Measurements from ENCODE around the gene PRIM2.
"Not testable (repeated sequence)": the region's sequence is repeated elsewhere in the genome, so short reads cannot be mapped to it uniquely, and the experiment has no call there.

PRIM2 gene

DNA sequence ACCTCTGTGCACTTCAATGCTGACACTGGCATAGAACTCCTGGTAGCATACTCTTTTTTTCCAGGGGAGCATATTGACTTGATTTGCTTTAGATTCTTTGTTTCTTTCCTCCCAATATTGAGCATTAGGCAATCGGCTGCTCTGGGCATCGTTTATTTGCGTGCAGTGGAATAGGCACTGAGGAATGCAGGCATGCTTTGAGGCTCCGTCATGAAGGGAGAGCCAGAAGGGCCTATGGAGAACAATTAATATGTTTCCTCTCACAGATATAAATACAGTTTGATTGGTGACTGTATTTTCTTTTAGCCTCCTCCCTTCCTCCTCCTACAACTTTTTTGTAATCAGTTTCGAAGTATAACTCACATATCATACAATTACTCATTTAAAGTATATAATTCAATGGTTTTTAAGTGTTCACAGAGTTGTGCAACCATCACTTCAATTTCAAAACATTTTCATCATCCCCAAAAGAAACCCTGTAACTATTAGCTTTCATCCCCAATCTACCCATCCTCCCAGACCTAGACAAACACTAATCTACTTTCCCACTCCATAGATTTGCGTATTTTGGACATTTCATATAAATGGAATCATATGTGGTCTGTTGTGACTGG, 157.5 kb downstream of the PRIM2 start:
- not testable (repeated sequence) for H3K36me3 ChIP-seq (ENCODE audit: control insufficient read depth, insufficient read depth, low read length); H3K27ac ChIP-seq (ENCODE audit: low read depth, low read length); H3K4me3 ChIP-seq (ENCODE audit: low read length); H3K9ac ChIP-seq (ENCODE audit: low read length); H3K27me3 ChIP-seq (ENCODE audit: control insufficient read depth, insufficient read depth, low read length); H3K4me1 ChIP-seq (ENCODE audit: control insufficient read depth, insufficient read depth, low read length)

GRCh38 chr6:57475656-57476055, 158.2 kb downstream of the PRIM2 start:
- not testable (repeated sequence) for H3K4me3 ChIP-seq (ENCODE audit: low read length); H3K9ac ChIP-seq (ENCODE audit: low read length); H3K4me1 ChIP-seq (ENCODE audit: control insufficient read depth, insufficient read depth, low read length); H3K27me3 ChIP-seq (ENCODE audit: control insufficient read depth, insufficient read depth, low read length); H3K36me3 ChIP-seq (ENCODE audit: control insufficient read depth, insufficient read depth, low read length); H3K27ac ChIP-seq (ENCODE audit: low read depth, low read length)

DNA sequence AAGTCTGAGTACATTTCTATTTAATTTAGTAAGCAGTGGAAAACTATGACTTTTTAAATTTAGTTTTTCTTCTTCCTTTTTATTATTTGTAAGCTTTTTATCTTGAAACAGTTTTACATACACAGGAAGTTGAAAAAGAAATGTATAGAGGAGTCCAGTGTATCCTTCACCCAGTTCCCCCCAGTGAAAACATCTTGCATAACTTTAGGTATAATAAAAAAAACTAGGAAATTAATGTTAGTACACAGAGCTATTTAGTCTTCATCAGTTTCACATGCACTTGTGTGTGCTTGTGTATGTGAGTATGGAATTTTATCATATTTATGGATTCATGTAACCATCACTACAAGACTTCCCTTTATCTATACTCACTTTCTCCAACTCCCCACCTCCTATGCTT, 162.8 kb downstream of the PRIM2 start:
- not testable (repeated sequence) for H3K27ac ChIP-seq (ENCODE audit: low read depth, low read length)

GRCh38 chr6:57481121-57481520, 163.7 kb downstream of the PRIM2 start:
- not testable (repeated sequence) for H3K27ac ChIP-seq (ENCODE audit: low read depth, low read length); H3K36me3 ChIP-seq (ENCODE audit: control insufficient read depth, insufficient read depth, low read length); H3K4me3 ChIP-seq (ENCODE audit: low read length); H3K9ac ChIP-seq (ENCODE audit: low read length); H3K4me1 ChIP-seq (ENCODE audit: control insufficient read depth, insufficient read depth, low read length); H3K27me3 ChIP-seq (ENCODE audit: control insufficient read depth, insufficient read depth, low read length)

More for the DNA sequence above, 162.8 kb downstream of the PRIM2 start:
- H3K27me3 ChIP-seq (ENCODE audit: control insufficient read depth, insufficient read depth, low read length); H3K4me3 ChIP-seq (ENCODE audit: low read length); H3K36me3 ChIP-seq (ENCODE audit: control insufficient read depth, insufficient read depth, low read length); H3K9ac ChIP-seq (ENCODE audit: low read length); H3K4me1 ChIP-seq (ENCODE audit: control insufficient read depth, insufficient read depth, low read length): not testable (repeated sequence)

DNA sequence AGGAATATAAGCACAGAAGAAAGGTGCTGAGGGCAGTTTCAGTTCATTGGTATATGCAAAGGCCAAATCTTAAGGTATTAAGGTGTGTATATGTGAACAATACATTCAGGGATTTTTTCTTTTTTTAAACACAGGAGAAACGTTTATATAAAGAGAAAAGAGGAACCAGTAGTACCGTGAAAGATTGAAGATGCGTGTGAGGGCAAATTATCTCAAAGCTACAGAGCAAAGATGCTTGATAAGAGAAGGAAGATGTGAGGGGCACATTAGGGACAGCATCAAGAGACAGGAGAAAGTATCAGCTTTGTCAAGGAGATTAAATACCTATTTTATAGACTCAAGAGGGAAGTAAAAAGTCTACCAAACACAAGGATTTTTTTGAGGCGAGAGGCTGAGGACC, 165.0 kb downstream of the PRIM2 start:
- H3K4me3 ChIP-seq (ENCODE audit: low read length); H3K36me3 ChIP-seq (ENCODE audit: control insufficient read depth, insufficient read depth, low read length); H3K4me1 ChIP-seq (ENCODE audit: control insufficient read depth, insufficient read depth, low read length); H3K9ac ChIP-seq (ENCODE audit: low read length); H3K27ac ChIP-seq (ENCODE audit: low read depth, low read length); H3K27me3 ChIP-seq (ENCODE audit: control insufficient read depth, insufficient read depth, low read length): not testable (repeated sequence)

DNA sequence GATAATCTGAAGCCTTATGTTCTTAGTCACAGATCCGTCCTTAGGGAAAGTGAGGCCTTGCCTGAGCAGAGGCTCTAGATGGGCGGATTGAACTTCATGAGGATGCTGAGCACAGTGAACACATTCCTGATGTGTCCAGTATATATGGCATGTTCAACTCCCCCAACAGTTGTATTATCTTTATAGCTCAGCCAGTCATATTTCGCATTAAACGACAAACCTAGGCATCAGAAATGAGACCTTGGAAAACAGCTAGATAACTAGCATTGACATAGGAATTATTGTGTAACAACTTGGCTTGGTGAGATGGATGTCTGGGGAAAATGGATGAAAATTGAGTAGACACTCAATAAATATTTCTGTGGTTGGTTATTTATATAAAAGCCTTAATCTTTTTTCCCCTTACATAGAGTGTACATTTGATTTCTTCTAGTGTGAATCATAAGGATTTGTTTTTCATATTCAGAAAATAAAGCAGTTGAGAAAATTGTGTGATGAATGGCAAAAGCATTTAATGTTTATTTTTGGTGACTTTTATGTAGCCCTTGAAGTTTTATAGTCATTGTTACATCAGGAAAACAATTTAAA, 169.2 kb downstream of the PRIM2 start:
- H3K36me3 ChIP-seq (ENCODE audit: control insufficient read depth, insufficient read depth, low read length); H3K27ac ChIP-seq (ENCODE audit: low read depth, low read length); H3K9ac ChIP-seq (ENCODE audit: low read length); H3K27me3 ChIP-seq (ENCODE audit: control insufficient read depth, insufficient read depth, low read length); H3K4me3 ChIP-seq (ENCODE audit: low read length); H3K4me1 ChIP-seq (ENCODE audit: control insufficient read depth, insufficient read depth, low read length): not testable (repeated sequence)

DNA sequence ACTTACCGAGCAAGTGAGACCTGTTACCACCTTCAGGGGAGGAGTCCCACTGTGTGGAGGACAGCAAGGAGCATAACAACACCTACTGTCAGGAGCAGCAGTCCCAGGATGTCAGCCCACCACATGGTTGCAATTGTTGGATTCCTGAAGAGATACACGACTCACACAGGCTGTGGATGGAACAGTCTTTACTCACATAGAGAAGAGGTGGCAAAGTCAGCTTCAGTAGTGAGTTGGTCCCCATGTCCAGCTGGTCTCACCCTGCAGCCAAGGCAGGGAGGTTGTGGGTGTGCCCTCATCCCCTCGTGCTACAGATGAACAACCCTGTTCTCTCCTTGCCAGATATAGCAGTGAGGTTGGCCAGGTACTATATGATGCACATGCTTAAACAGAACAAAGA, 171.1 kb downstream of the PRIM2 start:
- H3K36me3 ChIP-seq (ENCODE audit: control insufficient read depth, insufficient read depth, low read length); H3K4me3 ChIP-seq (ENCODE audit: low read length); H3K9ac ChIP-seq (ENCODE audit: low read length); H3K4me1 ChIP-seq (ENCODE audit: control insufficient read depth, insufficient read depth, low read length); H3K27me3 ChIP-seq (ENCODE audit: control insufficient read depth, insufficient read depth, low read length); H3K27ac ChIP-seq (ENCODE audit: low read depth, low read length): not testable (repeated sequence)

DNA sequence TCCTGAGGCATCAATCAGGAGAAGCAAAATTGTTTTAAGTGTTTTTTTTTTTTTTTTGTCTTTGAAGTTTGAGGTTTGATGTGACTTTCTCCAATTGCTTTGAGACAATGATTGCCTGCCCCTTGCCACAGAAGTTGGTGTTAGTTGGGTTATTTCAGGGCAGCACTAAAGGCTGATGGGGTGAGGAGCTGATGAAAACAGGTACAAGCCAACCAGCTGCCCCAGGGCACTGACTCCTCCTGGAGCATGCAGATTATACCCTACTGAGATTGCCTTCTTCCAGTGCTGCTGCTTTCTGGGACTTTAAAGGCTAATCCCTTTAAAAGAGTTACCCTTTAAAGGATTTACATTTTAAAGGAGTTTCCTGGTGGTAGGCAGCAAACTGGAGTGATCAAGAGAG, 172.5 kb downstream of the PRIM2 start:
- not testable (repeated sequence) for H3K36me3 ChIP-seq (ENCODE audit: control insufficient read depth, insufficient read depth, low read length); H3K9ac ChIP-seq (ENCODE audit: low read length); H3K27ac ChIP-seq (ENCODE audit: low read depth, low read length); H3K4me3 ChIP-seq (ENCODE audit: low read length); H3K27me3 ChIP-seq (ENCODE audit: control insufficient read depth, insufficient read depth, low read length); H3K4me1 ChIP-seq (ENCODE audit: control insufficient read depth, insufficient read depth, low read length)

DNA sequence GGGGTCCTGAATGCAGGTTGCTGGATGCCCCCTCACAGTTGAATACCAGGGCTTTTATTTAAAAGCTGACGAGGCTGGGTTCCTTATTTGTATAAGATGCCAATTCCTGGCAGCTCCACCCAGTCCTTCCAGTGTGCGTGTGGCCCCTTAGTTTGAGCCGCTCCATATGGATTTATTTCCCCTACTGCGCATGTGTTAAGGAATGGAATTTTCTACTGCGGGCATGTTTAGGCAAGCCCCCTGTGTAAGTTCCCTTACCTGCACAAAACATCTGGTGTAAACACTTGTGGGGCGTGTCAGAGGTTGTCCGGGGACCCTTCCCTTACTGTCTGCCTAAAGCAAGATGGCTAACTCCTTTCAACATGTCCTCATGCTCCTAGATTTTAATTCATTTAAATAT, 174.4 kb downstream of the PRIM2 start:
- not testable (repeated sequence) for H3K9ac ChIP-seq (ENCODE audit: low read length); H3K27me3 ChIP-seq (ENCODE audit: control insufficient read depth, insufficient read depth, low read length); H3K36me3 ChIP-seq (ENCODE audit: control insufficient read depth, insufficient read depth, low read length); H3K4me3 ChIP-seq (ENCODE audit: low read length); H3K4me1 ChIP-seq (ENCODE audit: control insufficient read depth, insufficient read depth, low read length); H3K27ac ChIP-seq (ENCODE audit: low read depth, low read length)

DNA sequence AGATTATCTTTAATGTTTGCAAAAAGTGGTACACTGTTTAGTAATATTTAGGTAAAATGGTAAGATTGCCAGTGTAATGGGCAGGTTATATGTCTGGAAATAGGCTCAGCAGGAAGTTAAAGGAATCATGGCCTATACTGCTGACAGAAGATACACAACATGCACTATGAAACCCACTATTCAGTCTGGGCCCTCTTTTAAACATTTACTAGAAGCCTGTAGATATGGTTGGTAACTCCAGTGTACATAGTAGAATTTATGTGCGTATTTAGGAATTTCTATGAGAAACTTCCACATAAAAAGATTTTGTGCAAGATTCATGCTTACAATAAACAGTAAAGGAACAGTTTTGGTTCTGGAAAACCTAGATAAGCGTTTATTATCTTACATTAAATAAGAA, 178.8 kb downstream of the PRIM2 start:
- H3K4me3 ChIP-seq (ENCODE audit: low read length); H3K27ac ChIP-seq (ENCODE audit: low read depth, low read length); H3K9ac ChIP-seq (ENCODE audit: low read length); H3K27me3 ChIP-seq (ENCODE audit: control insufficient read depth, insufficient read depth, low read length); H3K4me1 ChIP-seq (ENCODE audit: control insufficient read depth, insufficient read depth, low read length); H3K36me3 ChIP-seq (ENCODE audit: control insufficient read depth, insufficient read depth, low read length): not testable (repeated sequence)

DNA sequence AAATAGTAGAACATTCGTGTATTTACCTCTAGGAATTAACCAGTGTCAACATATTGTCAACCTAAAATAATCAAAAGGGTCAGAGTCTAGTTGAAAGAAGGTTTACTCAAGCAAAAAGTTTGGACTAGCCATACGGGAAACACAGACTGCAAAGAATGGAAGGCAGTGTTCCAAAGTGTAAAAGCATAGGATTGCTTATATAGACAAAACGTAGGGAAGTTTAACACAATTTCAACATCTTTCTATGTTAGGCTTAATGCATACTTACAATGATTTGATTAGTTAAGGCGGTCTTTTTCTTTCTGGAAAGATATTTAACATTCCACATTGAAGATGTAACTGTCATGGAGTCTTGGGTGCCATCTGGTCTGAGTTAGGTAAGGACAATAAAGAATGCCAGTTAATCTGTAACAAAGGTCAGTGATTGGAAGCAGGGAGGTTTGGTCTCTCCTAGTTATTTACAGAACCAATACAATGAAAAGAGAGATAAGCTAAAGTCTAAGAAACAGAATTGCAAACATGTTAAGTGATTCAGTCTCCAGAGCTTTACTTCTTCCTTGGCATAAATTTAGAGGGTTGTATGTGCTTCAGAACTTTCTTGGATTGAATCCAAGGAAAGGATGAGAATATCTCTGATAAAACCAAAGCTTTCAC, 183.1 kb downstream of the PRIM2 start:
- H3K36me3 ChIP-seq (ENCODE audit: control insufficient read depth, insufficient read depth, low read length); H3K9ac ChIP-seq (ENCODE audit: low read length); H3K4me1 ChIP-seq (ENCODE audit: control insufficient read depth, insufficient read depth, low read length); H3K27ac ChIP-seq (ENCODE audit: low read depth, low read length); H3K4me3 ChIP-seq (ENCODE audit: low read length); H3K27me3 ChIP-seq (ENCODE audit: control insufficient read depth, insufficient read depth, low read length): not testable (repeated sequence)

DNA sequence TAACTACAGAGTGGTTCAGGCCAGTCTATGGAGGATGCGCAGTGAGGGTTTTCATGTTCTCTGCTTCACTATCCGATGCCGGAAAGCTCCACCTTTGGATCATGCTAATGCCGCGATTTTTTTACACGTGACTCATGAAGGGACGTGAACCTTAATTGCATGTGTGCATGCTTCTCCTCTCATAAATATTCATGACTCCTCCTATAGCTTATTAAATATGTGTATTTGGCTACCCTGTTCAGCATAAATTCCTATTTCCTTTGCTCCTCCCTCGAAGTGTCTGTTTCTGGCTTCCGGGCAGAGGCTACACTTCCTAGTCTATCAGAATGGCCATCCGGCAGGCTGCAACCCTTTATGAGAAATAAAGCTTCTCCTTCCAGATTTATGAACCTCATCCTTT, 185.0 kb downstream of the PRIM2 start:
- not testable (repeated sequence) for H3K36me3 ChIP-seq (ENCODE audit: control insufficient read depth, insufficient read depth, low read length); H3K27ac ChIP-seq (ENCODE audit: low read depth, low read length)

GRCh38 chr6:57505251-57505650, 187.8 kb downstream of the PRIM2 start:
- H3K27me3 ChIP-seq (ENCODE audit: control insufficient read depth, insufficient read depth, low read length); H3K27ac ChIP-seq (ENCODE audit: low read depth, low read length); H3K9ac ChIP-seq (ENCODE audit: low read length); H3K4me1 ChIP-seq (ENCODE audit: control insufficient read depth, insufficient read depth, low read length); H3K4me3 ChIP-seq (ENCODE audit: low read length); H3K36me3 ChIP-seq (ENCODE audit: control insufficient read depth, insufficient read depth, low read length): not testable (repeated sequence)

More for the DNA sequence above, 185.0 kb downstream of the PRIM2 start:
- not testable (repeated sequence) for H3K27me3 ChIP-seq (ENCODE audit: control insufficient read depth, insufficient read depth, low read length); H3K4me1 ChIP-seq (ENCODE audit: control insufficient read depth, insufficient read depth, low read length); H3K9ac ChIP-seq (ENCODE audit: low read length); H3K4me3 ChIP-seq (ENCODE audit: low read length)
